Measurements from ENCODE around the gene CTNNA2. TPM values are rescaled to one million over a fixed set of nuclear protein-coding genes. Genes with fewer than 3 reads are reported as not detected.

CTNNA2 gene
- total and polyA plus RNA-seq, 4 donors, result 0.01 to 0.37 TPM; not detected in 2

DNA sequence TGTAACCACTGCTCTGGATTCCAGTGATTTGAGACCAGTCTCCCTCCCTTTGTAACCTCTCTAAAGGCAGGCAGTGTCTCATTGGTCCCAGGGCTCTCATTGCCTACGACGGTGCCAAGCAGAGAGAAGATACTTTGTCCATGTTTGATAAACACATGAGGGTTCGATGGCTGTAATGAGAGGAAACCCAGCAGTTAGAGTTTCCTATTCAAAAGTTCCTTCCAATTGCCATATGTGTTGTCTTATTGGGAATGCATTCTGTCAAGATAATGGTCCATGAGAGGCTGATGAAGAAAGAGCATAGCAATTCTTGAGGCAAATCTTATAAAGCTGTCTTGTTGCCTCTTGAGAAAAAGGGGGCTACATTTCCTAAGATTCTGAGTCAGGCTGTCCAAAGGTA, 499.2 kb downstream of the CTNNA2 start:
- Histone ChIP-seq H3K27ac (ENCODE audit: low read depth in 1 of 2, low read length in 1 of 2) (no peak overlapping the region), H3K9ac (ENCODE audit: insufficient read depth in 1 of 2, low read length in 2 of 2) (no peak overlapping the region), H3K27me3 (ENCODE audit: control insufficient read depth in 3 of 3, insufficient read depth in 3 of 3, low read length in 2 of 3) (peaks cover 0 to 6% (median 0%) of the 10 kb centered on the region in 3 donors), H3K9me3 (ENCODE audit: control insufficient read depth in 4 of 4, insufficient read depth in 3 of 4, low read length in 3 of 4) (no peaks in the 10 kb centered on the region), H3K4me3 (no peak overlapping the region), H3K4me1 (ENCODE audit: control insufficient read depth in 5 of 5, insufficient read depth in 5 of 5, low read length in 5 of 5) (peaks cover 0 to 35% (median 11%) of the 10 kb centered on the region in 5 donors), H3K36me3 (ENCODE audit: control insufficient read depth in 4 of 4, insufficient read depth in 4 of 4, low read length in 4 of 4) (no peaks in the 10 kb centered on the region)
- DNase-seq (peak; percentile 28 to 82 (median 76)), ATAC-seq (ENCODE audit: insufficient read depth, low FRiP score) (no peak)
- TF ChIP-seq, protein P1, sequence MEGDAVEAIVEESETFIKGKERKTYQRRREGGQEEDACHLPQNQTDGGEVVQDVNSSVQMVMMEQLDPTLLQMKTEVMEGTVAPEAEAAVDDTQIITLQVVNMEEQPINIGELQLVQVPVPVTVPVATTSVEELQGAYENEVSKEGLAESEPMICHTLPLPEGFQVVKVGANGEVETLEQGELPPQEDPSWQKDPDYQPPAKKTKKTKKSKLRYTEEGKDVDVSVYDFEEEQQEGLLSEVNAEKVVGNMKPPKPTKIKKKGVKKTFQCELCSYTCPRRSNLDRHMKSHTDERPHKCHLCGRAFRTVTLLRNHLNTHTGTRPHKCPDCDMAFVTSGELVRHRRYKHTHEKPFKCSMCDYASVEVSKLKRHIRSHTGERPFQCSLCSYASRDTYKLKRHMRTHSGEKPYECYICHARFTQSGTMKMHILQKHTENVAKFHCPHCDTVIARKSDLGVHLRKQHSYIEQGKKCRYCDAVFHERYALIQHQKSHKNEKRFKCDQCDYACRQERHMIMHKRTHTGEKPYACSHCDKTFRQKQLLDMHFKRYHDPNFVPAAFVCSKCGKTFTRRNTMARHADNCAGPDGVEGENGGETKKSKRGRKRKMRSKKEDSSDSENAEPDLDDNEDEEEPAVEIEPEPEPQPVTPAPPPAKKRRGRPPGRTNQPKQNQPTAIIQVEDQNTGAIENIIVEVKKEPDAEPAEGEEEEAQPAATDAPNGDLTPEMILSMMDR (IDR thresholded peaks at IDR 0.05; ENCODE audit: control extremely low read depth, extremely low read depth), result no peak
- 59 to 71% methylated on average over 3 of the region's 3 CpGs for WGBS, 2 donors

DNA sequence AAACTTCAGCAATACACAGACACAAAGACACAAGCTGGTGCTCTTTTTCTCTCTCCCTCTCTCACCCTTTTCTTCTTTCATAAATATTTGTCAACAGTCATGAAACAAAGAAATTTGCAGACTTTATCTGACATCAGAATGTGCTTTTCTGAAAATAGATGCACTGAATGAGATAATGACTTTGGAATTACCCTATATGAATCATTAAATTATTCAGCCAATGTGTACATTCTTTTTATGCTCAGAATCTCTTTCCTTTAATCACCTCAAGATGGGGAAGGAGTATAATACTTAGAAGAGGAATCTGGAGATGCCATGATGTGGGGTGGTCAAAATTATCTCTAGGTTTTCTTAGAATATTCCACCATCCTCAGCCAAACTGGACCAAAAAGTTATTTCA, 501.8 kb downstream of the CTNNA2 start:
- H3K4me3 ChIP-seq, result no peak overlapping the region
- ATAC-seq (ENCODE audit: insufficient read depth, low FRiP score), result no peak
- no peak overlapping the region for H3K9ac ChIP-seq (ENCODE audit: insufficient read depth in 1 of 2, low read length in 2 of 2)
- no peaks in the 10 kb centered on the region for H3K9me3 ChIP-seq (ENCODE audit: control insufficient read depth in 4 of 4, insufficient read depth in 3 of 4, low read length in 3 of 4)
- peaks cover 0 to 16% (median 0%) of the 10 kb centered on the region in 5 donors for H3K4me1 ChIP-seq (ENCODE audit: control insufficient read depth in 5 of 5, insufficient read depth in 5 of 5, low read length in 5 of 5)
- TF ChIP-seq, protein P1 (IDR thresholded peaks at IDR 0.05; ENCODE audit: control extremely low read depth, extremely low read depth), result no peak
- no peaks in the 10 kb centered on the region for H3K36me3 ChIP-seq (ENCODE audit: control insufficient read depth in 4 of 4, insufficient read depth in 4 of 4, low read length in 4 of 4)
- DNase-seq, result no peak
- no peak overlapping the region for H3K27ac ChIP-seq (ENCODE audit: low read depth in 1 of 2, low read length in 1 of 2)
- H3K27me3 ChIP-seq (ENCODE audit: control insufficient read depth in 3 of 3, insufficient read depth in 3 of 3, low read length in 2 of 3), result peaks cover 0 to 6% (median 0%) of the 10 kb centered on the region in 3 donors

DNA sequence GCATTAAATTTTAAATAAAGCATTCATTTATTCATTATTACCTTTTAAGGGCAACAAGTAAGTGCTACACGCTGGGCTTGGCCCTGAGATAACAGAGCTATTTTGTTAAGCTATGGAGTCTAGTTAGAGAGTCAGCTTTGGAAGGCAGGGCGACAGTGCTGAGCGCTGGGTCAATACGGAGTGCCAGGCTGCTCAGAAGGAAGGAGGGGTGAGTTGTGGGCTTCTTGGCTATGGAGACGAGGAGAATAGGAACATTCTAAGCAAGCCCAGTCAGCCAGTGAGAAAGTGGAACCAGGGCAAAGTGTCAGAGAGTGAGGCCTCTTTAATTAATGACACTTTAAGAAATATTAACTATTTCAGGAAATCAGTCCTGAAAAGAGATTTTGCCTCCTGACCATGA, 503.3 kb downstream of the CTNNA2 start:
- TF ChIP-seq, protein P1 (IDR thresholded peaks at IDR 0.05; ENCODE audit: control extremely low read depth, extremely low read depth), result no peak
- 82 to 85% methylated on average over 5 of the region's 5 CpGs for WGBS, 2 donors
- no peak for ATAC-seq (ENCODE audit: insufficient read depth, low FRiP score)

More for the DNA sequence above, 503.3 kb downstream of the CTNNA2 start:
- no peaks in the 10 kb centered on the region for H3K9me3 ChIP-seq (ENCODE audit: control insufficient read depth in 4 of 4, insufficient read depth in 3 of 4, low read length in 3 of 4)
- no peak overlapping the region for H3K9ac ChIP-seq (ENCODE audit: insufficient read depth in 1 of 2, low read length in 2 of 2)
- H3K27ac ChIP-seq (ENCODE audit: low read depth in 1 of 2, low read length in 1 of 2), result no peak overlapping the region
- DNase-seq, result no peak
- H3K27me3 ChIP-seq (ENCODE audit: control insufficient read depth in 3 of 3, insufficient read depth in 3 of 3, low read length in 2 of 3), result peaks cover 0 to 6% (median 0%) of the 10 kb centered on the region in 3 donors
- no peaks in the 10 kb centered on the region for H3K36me3 ChIP-seq (ENCODE audit: control insufficient read depth in 4 of 4, insufficient read depth in 4 of 4, low read length in 4 of 4)
- no peak overlapping the region for H3K4me3 ChIP-seq
- H3K4me1 ChIP-seq (ENCODE audit: control insufficient read depth in 5 of 5, insufficient read depth in 5 of 5, low read length in 5 of 5), result peaks cover 0 to 16% (median 0%) of the 10 kb centered on the region in 5 donors
